Left ventricle myocardium superior (tissue), 1 donor: ENCODE measurements around the gene LINS1. TPM values are rescaled to one million over a fixed set of nuclear protein-coding genes. Genes with fewer than 3 reads are reported as not detected.

Experiments used
- ATAC-seq: fragments of 200-7000 bp; cut with Tn5 transposase; one replicate; pipeline ENCODE4 v1.9.1; 2020; ENCODE audit warnings: mild to moderate bottlenecking, moderate library complexity
- DNase-seq: peaks from one replicate; pipeline ENCODE4 v3.0.0-alpha.2; 2020
- intact Hi-C: fragments of 100-400 bp; cut with micrococcal nuclease; formaldehyde crosslinking; loops from one replicate; pipeline ENCODE4 v1.11.0; 2022
- total RNA-seq: library from RNA; stranded (reverse); fragmentation: NEBNext Ultra II Directional; extraction: Animal tissue kit (Norgen Biotek cat#: 25700); gene quantifications from one replicate; pipeline ENCODE4 v1.2.1, GENCODE V29; 2021
- donor health status: DM: no; HTN: yes; CAD: no; lungs with severe emphysema.

Gene LINS1
- total RNA-seq, 1 donor from 2014 or later = 7.7 TPM

DNA sequence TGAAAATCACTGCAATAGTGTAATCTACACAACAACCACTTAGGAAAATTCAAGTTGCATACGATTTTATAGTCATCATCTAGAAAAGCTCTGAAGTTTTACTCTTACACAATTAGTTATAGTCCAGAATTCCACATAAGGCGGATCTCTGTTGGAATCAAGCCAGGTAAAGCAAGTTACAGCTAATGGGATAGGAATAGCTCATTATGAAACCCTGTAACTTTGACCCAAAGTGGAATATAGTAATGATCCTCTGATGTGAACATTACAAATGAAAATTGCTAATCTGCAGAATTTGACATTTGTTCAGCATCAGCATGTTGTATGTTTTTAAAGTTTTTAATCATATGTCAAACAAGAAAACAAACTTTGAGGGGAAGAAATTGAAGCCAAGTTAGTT is 77.7 kb downstream of the LINS1 start:
- DNase-seq = no peak
- no peak for ATAC-seq
- intact Hi-C loops = no loop called here

DNA sequence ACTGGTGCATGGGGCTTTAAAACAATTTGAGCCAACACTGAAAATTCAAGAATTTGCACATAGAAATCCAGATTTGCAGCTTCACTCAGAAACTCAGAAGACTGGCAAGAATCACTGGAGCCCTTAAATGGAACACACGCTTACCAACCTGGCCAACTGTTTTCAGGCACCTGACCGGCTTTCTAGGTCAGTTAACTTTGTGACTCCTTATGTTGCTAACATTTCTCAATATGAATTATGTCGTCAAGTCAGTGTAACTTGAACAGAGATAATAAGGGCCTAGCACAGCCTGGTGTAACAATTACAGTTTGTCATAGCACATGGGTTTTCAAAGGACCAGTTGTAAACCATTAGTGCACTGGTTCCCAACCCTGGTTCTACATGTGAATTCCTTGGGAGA is 80.1 kb downstream of the LINS1 start:
- no peak for ATAC-seq
- DNase-seq = no peak
- intact Hi-C loops = no loop called here

DNA sequence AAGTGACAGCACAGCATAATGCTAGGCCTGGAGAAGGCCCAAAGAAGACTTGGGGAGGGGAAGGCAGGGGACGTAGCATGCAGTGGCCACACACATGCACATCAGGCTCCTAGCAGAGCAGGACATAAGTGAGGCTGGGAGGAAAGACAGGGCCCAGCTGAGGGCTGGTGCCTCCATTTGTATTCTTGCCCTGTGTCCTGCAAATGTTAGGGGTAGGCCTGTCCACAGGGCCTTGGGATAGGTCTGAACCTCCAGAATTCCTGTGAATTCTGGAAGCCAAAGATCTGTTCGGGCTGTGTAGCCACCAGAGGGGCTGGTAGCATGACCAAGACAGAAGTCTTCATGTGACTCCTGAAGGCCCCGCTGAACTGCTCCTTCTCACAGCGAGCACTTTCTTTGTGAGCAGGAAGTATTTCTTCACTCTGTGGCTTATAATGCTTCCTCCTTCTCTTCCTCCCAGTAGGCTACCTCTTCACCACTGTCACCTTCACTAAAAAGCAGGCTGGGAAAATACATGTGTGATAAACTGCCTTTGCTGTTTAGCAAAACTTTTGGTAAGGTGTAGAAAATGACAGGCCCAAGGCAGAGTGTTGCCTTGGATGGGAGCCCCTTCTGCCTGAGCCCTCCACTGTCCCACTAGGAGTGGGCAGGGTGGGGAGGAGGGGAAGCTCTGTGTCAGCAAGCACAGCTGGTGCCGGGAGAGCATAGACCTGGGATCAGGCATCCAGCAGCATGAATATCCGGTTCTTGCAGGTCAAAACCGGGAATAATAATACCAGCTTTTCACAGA is 81.7 kb downstream of the LINS1 start:
- intact Hi-C loops = no loop called here
- ATAC-seq = peak; percentile 51

DNA sequence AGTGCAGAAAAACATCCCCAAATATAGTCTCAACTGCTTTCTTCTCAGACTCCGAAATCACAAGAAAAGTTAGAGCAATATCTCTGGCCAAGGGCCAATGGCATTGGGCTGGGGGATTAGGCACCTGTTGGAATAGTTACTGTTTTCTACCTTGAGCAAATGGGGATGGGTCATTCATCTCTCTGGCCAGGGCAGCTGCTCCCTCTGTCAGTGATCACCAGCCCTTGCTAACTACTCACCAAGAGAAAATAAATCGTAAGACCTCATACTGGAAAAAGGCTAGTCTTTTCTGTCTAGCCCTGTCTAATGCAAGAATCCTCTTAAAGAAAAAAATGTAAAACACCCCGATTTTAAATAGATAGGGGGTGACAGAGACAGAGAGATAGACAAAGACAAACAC is 84.1 kb downstream of the LINS1 start:
- no peak for ATAC-seq
- intact Hi-C loops = no loop called here
- DNase-seq = no peak

More for the DNA sequence above, 81.7 kb downstream of the LINS1 start:
- no peak for DNase-seq

Other genes starting within 250 kb of the LINS1 start
- gene CERS3, start 73.2 kb downstream of the LINS1 start, total RNA-seq = not detected
- 6.8 TPM for gene ASB7, start 405 bp upstream of the LINS1 start, total RNA-seq